Upper lobe of left lung (tissue), 6 donors: ENCODE data around the gene HIC1. TPM values are rescaled to one million over a fixed set of nuclear protein-coding genes. Genes with fewer than 3 reads are reported as not detected.

Experiments
- ATAC-seq, 2 donors: fragments of 200-7000 bp; cut with Tn5 transposase; one replicate each; pipeline ENCODE4 v1.9.1; 2022; ENCODE audit warnings: mild to moderate bottlenecking in 2 of 2, moderate library complexity in 2 of 2; ENCODE audit not compliant: low FRiP score in 2 of 2
- DNase-seq, 2 donors: peaks; one replicate each; pipeline ENCODE4 v3.0.0-alpha.2; 2019 to 2020
- H3K27ac ChIP-seq, 4 donors: fragments of 200-600 bp; sonication (generic); one replicate each; pipeline ENCODE4 v1.5.1; 2016 to 2019
- H3K27me3 ChIP-seq, 4 donors: fragments of 200-600 bp; sonication (generic); one replicate each; pipeline ENCODE4 v1.5.1; 2017 to 2019
- H3K36me3 ChIP-seq, 4 donors: fragments of 200-600 bp; sonication (generic); one replicate each; pipeline ENCODE4 v1.5.1; 2016 to 2019
- H3K4me1 ChIP-seq, 4 donors: fragments of 200-600 bp; sonication (generic); one replicate each; pipeline ENCODE4 v1.5.1; 2018 to 2019
- H3K4me3 ChIP-seq, 4 donors: fragments of 200-600 bp; sonication (generic); one replicate each; pipeline ENCODE4 v1.5.1; 2017 to 2019; ENCODE audit warnings: mild to moderate bottlenecking in 2 of 4, moderate library complexity in 1 of 4
- H3K9me3 ChIP-seq, 4 donors: fragments of 200-600 bp; sonication (generic); one replicate each; pipeline ENCODE4 v1.5.1; 2018 to 2019
- CTCF ChIP-seq, 6 experiments: fragments of 450-650 bp in 4 of 6; fragments of 200-600 bp in 2 of 6; sonication (generic) in 2 of 6; IDR thresholded peaks; one replicate each; pipeline ENCODE4 v1.5.1; 2016 to 2019; ENCODE audit warnings: antibody characterized with exemption in 6 of 6
- EP300 ChIP-seq, 4 donors: sonication (generic); formaldehyde crosslinking; IDR thresholded peaks; one replicate each; pipeline ENCODE4 v1.5.1; 2017; ENCODE audit warnings: antibody characterized with exemption in 4 of 4, control low read depth in 2 of 4
- POLR2A ChIP-seq, 4 donors: fragments of 450-650 bp; IDR thresholded peaks; one replicate each; pipeline ENCODE4 v1.5.1; 2016 to 2017; ENCODE audit warnings: antibody characterized with exemption in 4 of 4, mild to moderate bottlenecking in 2 of 4
- POLR2AphosphoS5 ChIP-seq, 2 donors: sonication (generic); formaldehyde crosslinking; IDR thresholded peaks; one replicate each; pipeline ENCODE4 v1.5.1; 2017; ENCODE audit warnings: antibody characterized with exemption in 2 of 2
- WGBS, 2 donors: methylation state at CpG; one replicate each; pipeline ENCODE4 v1.1.5; 2017 to 2018; 5-methylcytosine and 5-hydroxymethylcytosine counted together
- total RNA-seq, 6 donors: library from RNA; depleted of rRNA in 4 of 6; stranded (reverse); fragments of >200 nt in 4 of 6; gene quantifications; one replicate each; pipeline versions ENCODE4 v1.1.0 to v1.2.1, GENCODE V29; 2016 to 2021
- donor health status: DM: no; HTN: no; CAD: no; lungs with moderate emphysema.
- donor health status: DM: no; HTN: yes; CAD: no; lungs with severe emphysema.

The HIC1 gene
- total RNA-seq, 6 donors from 2014 or later: 8.0 to 25.5 (median 19.1) TPM

- Histone ChIP-seq H3K27me3 (no peaks in the 10 kb centered on the region), H3K4me1 (peaks cover 0 to 28% (median 4%) of the 10 kb centered on the region in 4 donors), H3K36me3 (no peaks in the 10 kb centered on the region), H3K27ac (no peak overlapping the region), H3K9me3 (no peaks in the 10 kb centered on the region), H3K4me3 (no peak overlapping the region)
- DNase-seq: peak in 1 of 2 donors; percentile 69
- no peak for ATAC-seq
- WGBS, 2 donors: 93 to 95% methylated on average over 15 to 19 of the region's 19 CpGs
- no peak for TF ChIP-seq POLR2A (IDR thresholded peaks at IDR 0.05)
- no peak for TF ChIP-seq CTCF (IDR thresholded peaks at IDR 0.05)
- TF ChIP-seq EP300 (IDR thresholded peaks at IDR 0.05): no peak
- TF ChIP-seq POLR2AphosphoS5 (IDR thresholded peaks at IDR 0.05): no peak
Measured at GRCh38 chr17:2017274-2017941, 37.5 kb upstream of the HIC1 start.

- TF ChIP-seq POLR2AphosphoS5 (IDR thresholded peaks at IDR 0.05) (no peak), EP300 (IDR thresholded peaks at IDR 0.05) (no peak), CTCF (IDR thresholded peaks at IDR 0.05) (no peak), POLR2A (IDR thresholded peaks at IDR 0.05) (no peak)
- 81 to 92% methylated on average over 18 to 24 of the region's 24 CpGs for WGBS, 2 donors
- Histone ChIP-seq H3K27me3 (peaks cover 0 to 3% (median 1%) of the 10 kb centered on the region in 4 donors), H3K36me3 (no peaks in the 10 kb centered on the region), H3K4me3 (no peak overlapping the region), H3K4me1 (peaks cover 4 to 31% (median 15%) of the 10 kb centered on the region in 4 donors), H3K9me3 (no peaks in the 10 kb centered on the region), H3K27ac (no peak overlapping the region)
- ATAC-seq: no peak
- no peak for DNase-seq
Measured at GRCh38 chr17:2018716-2019510, 36.0 kb upstream of the HIC1 start.

- no peak for DNase-seq
- no peak for ATAC-seq
- peaks cover 12 to 32% (median 20%) of the 10 kb centered on the region in 4 donors for H3K4me1 ChIP-seq
- 87 to 92% methylated on average over 6 to 8 of the region's 8 CpGs for WGBS, 2 donors
- TF ChIP-seq EP300 (IDR thresholded peaks at IDR 0.05) (no peak), CTCF (IDR thresholded peaks at IDR 0.05) (no peak), POLR2A (IDR thresholded peaks at IDR 0.05) (no peak), POLR2AphosphoS5 (IDR thresholded peaks at IDR 0.05) (no peak)
- peaks cover 0 to 11% (median 7%) of the 10 kb centered on the region in 4 donors for H3K27me3 ChIP-seq
- no peaks in the 10 kb centered on the region for H3K36me3 ChIP-seq
- H3K9me3 ChIP-seq: no peaks in the 10 kb centered on the region
- H3K4me3 ChIP-seq: no peak overlapping the region
- H3K27ac ChIP-seq: no peak overlapping the region
Measured at GRCh38 chr17:2019723-2020122, 35.2 kb upstream of the HIC1 start.

GRCh38 chr17:2020721-2021120, 34.2 kb upstream of the HIC1 start:
- DNase-seq: no peak
- TF ChIP-seq POLR2AphosphoS5 (IDR thresholded peaks at IDR 0.05) (no peak), POLR2A (IDR thresholded peaks at IDR 0.05) (no peak), EP300 (IDR thresholded peaks at IDR 0.05) (no peak), CTCF (IDR thresholded peaks at IDR 0.05) (no peak)
- peak overlapping the region in 1 of 4 donors; percentile 15 for H3K27ac ChIP-seq
- H3K9me3 ChIP-seq: no peaks in the 10 kb centered on the region
- H3K4me1 ChIP-seq: peaks cover 20 to 36% (median 30%) of the 10 kb centered on the region in 4 donors
- no peak overlapping the region for H3K4me3 ChIP-seq
- H3K36me3 ChIP-seq: no peaks in the 10 kb centered on the region
- ATAC-seq: no peak
- H3K27me3 ChIP-seq: peaks cover 0 to 21% (median 14%) of the 10 kb centered on the region in 4 donors
- WGBS, 2 donors: 32 to 34% methylated on average over 8 of the region's 8 CpGs
